ENCODE measurements around the gene LDAF1. TPM values are rescaled to one million over a fixed set of nuclear protein-coding genes. Genes with fewer than 3 reads are reported as not detected.

Gene LDAF1
- total and polyA plus RNA-seq, 2 of the 8 experiments (the other 6 are each of a cell fraction or from before 2014, with no cell fraction given): 32.4 to 34.2 TPM

DNA sequence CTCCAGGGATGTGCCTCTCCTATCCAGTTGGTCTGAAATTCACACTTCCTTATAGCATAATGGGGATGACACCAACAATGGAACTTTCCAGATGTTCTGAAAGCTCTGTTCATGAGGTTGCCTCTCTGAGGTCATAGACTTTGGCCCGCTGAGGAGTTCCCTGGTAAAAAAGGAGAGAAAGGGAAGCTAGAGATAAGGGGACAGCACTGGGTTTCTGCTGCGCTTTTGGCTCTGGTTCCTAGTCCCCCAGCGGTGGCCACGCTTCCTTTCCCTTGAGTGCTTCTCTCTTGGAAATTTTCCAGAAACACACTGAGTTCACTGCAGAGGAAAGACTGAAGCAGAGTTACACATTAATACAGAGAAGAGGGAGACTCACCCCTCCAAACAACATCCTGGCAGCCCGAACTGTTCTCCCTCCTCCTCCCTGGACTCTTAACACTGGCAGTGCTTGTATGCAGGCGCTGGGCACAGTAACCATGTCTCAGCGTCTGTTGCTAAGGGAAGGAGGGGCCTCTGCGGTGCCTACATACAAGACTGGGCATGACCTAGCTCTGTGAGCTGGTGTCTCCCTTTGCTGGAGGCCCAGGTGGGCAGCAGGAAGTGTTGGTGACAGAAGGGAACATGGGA, 8.0 kb upstream of the LDAF1 start, which contains the start of gene DNAH3 (continued):
- TF ChIP-seq, protein P1, sequence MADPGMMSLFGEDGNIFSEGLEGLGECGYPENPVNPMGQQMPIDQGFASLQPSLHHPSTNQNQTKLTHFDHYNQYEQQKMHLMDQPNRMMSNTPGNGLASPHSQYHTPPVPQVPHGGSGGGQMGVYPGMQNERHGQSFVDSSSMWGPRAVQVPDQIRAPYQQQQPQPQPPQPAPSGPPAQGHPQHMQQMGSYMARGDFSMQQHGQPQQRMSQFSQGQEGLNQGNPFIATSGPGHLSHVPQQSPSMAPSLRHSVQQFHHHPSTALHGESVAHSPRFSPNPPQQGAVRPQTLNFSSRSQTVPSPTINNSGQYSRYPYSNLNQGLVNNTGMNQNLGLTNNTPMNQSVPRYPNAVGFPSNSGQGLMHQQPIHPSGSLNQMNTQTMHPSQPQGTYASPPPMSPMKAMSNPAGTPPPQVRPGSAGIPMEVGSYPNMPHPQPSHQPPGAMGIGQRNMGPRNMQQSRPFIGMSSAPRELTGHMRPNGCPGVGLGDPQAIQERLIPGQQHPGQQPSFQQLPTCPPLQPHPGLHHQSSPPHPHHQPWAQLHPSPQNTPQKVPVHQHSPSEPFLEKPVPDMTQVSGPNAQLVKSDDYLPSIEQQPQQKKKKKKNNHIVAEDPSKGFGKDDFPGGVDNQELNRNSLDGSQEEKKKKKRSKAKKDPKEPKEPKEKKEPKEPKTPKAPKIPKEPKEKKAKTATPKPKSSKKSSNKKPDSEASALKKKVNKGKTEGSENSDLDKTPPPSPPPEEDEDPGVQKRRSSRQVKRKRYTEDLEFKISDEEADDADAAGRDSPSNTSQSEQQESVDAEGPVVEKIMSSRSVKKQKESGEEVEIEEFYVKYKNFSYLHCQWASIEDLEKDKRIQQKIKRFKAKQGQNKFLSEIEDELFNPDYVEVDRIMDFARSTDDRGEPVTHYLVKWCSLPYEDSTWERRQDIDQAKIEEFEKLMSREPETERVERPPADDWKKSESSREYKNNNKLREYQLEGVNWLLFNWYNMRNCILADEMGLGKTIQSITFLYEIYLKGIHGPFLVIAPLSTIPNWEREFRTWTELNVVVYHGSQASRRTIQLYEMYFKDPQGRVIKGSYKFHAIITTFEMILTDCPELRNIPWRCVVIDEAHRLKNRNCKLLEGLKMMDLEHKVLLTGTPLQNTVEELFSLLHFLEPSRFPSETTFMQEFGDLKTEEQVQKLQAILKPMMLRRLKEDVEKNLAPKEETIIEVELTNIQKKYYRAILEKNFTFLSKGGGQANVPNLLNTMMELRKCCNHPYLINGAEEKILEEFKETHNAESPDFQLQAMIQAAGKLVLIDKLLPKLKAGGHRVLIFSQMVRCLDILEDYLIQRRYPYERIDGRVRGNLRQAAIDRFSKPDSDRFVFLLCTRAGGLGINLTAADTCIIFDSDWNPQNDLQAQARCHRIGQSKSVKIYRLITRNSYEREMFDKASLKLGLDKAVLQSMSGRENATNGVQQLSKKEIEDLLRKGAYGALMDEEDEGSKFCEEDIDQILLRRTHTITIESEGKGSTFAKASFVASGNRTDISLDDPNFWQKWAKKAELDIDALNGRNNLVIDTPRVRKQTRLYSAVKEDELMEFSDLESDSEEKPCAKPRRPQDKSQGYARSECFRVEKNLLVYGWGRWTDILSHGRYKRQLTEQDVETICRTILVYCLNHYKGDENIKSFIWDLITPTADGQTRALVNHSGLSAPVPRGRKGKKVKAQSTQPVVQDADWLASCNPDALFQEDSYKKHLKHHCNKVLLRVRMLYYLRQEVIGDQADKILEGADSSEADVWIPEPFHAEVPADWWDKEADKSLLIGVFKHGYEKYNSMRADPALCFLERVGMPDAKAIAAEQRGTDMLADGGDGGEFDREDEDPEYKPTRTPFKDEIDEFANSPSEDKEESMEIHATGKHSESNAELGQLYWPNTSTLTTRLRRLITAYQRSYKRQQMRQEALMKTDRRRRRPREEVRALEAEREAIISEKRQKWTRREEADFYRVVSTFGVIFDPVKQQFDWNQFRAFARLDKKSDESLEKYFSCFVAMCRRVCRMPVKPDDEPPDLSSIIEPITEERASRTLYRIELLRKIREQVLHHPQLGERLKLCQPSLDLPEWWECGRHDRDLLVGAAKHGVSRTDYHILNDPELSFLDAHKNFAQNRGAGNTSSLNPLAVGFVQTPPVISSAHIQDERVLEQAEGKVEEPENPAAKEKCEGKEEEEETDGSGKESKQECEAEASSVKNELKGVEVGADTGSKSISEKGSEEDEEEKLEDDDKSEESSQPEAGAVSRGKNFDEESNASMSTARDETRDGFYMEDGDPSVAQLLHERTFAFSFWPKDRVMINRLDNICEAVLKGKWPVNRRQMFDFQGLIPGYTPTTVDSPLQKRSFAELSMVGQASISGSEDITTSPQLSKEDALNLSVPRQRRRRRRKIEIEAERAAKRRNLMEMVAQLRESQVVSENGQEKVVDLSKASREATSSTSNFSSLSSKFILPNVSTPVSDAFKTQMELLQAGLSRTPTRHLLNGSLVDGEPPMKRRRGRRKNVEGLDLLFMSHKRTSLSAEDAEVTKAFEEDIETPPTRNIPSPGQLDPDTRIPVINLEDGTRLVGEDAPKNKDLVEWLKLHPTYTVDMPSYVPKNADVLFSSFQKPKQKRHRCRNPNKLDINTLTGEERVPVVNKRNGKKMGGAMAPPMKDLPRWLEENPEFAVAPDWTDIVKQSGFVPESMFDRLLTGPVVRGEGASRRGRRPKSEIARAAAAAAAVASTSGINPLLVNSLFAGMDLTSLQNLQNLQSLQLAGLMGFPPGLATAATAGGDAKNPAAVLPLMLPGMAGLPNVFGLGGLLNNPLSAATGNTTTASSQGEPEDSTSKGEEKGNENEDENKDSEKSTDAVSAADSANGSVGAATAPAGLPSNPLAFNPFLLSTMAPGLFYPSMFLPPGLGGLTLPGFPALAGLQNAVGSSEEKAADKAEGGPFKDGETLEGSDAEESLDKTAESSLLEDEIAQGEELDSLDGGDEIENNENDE (IDR thresholded peaks at IDR 0.05; ENCODE audit: insufficient replicate concordance, low read length): no peak
- TF ChIP-seq RBBP5 (IDR thresholded peaks at IDR 0.05; ENCODE audit: borderline replicate concordance, low read depth, low read length) (no peak), EP300 (IDR thresholded peaks at IDR 0.05; ENCODE audit: borderline replicate concordance in 1 of 2, low read depth in 2 of 2, low read length in 2 of 2) (no peak), SAP30 (IDR thresholded peaks at IDR 0.05; ENCODE audit: insufficient read depth, insufficient replicate concordance, low read length) (no peak), RAD21 (IDR thresholded peaks at IDR 0.05 in 1 of 2, conservative IDR thresholded peaks at IDR 0.05 in 1 of 2; ENCODE audit: low read depth in 2 of 2, low read length in 2 of 2) (no peak), SP2 (IDR thresholded peaks at IDR 0.05; ENCODE audit: low read length) (no peak)

Measured in H1 (cell line).